ENCODE measurements around the gene TRIM46.
"Not testable (repeated sequence)": the region's sequence is repeated elsewhere in the genome, so short reads cannot be mapped to it uniquely, and the experiment has no call there.

The TRIM46 gene

DNA sequence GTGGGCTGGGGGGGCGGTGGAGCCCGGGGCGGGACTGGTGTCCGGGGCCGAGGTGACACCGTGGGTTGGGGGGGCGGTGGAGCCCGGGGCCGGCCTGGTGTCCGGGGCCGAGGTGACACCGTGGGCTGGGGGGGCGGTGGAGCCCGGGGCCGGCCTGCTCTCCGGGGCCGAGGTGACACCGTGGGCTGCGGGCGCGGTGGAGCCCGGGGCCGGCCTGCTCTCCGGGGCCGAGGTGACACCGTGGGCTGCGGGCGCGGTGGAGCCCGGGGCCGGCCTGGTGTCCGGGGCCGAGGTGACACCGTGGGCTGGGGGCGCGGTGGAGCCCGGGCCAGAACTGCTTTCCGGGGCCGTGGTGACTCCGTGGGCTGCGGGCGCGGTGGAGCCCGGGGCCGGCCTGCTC is 16.3 kb downstream of the TRIM46 start:
- DNase-seq = not testable (repeated sequence)

DNA sequence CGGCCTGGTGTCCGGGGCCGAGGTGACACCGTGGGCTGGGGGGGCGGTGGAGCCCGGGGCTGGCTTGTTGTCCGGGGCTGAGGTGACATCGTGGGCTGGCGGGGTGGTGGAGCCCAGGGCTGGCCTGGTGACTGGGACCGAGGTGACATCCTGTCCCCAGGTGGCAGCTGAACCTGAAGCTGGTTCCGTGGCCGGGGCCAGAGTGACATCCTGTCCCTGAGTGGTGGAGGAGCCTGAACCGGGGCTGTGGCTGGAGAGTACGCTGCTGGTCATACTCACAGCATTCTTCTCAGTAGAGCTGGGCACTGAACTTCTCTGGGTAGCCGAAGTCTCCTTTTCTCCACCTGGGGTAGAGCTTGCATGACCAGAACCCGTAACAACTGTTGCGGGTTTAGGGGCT is 18.3 kb downstream of the TRIM46 start:
- no peak for DNase-seq

DNA sequence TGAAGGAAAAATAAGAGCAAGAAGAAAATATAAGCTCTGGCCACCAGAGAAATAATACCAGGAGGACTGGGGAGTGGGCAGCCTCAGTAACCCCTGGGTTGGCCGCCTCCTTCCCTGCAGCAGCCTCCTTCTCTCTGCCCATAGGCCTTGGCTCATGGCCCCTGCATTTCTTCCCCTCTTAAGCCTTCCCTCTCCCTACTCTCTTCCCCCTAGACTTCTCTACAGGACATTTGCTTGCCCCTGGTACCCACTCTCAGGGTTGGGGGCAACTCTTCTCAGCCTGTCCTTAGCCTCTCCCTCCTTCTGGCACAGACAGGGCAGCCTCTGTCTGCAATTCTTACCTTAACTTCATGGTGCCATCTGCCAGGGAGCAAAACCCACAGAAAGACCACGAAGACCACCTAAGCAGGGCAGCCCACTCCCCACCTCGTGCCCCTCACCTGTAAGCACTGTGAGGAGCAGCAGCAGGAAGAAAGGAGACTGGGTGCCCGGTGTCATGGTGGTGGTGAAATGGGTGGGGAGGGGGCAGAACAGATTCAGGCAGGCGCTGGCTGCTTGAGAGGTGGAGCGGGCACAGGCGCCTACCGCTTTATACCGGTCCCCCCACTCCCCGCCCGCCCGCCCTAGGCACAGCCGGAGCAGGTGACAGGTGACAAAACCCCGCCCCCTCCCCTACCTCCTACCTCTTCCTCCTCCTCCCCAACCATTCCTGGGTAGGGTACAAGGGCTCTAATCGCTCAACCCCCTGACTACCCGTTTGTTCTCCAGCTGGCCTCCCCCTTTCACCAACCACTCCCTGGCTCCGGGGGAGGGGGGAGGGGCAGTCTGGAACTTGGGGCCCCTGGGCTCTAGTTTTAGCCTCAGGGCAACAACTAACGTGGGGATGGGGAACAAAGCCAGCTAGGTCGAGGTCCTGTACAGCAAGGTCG is 19.0 kb downstream of the TRIM46 start:
- DNase-seq = no peak

DNA sequence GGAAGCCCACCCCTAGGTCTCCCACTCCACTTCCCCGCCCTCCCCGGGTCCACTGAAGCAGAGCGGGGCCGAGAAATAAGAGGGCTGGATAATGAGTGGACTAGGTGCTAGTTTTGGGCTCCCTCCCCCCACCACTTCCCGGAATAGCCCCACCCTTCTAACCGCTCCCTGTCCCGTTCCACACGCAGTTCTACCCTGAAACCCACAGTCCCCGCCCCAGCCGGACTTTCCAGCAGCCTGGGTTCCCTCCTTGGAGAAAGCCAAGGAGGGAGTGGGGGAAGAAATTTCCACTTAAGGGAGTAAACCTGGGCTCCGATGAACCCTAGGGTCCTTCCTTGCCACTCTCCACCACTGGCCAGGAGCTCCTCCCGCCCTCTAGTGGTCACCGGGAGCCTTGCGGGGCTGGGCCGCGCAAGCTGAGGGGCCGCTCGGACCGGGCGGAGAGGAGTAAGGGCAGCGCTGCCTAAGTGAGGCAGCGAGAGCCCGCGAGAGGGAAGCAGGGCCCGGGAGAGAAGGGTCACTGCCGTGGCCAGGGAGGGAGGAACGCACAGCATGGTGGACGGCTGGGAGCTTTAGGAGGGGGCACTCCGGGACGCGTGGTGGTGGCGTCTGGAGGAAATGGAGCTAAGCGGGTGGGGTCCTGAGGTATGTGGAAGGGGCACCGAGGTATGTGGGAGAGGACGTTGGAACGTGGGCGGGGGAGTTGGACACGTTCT is 19.8 kb downstream of the TRIM46 start:
- peak; percentile 95 for DNase-seq

DNA sequence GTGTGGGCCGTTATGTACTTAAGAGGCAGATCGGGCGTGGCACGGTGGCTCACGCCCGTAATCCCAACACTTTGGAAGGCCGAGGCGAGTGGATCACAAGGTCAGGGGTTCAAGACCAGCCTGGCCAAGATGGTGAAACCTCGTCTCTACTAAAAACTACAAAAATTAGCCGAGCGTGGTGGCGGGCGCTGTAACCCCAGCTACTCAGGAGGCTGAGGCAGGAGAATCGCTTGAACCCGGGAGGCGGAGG is 20.3 kb downstream of the TRIM46 start:
- DNase-seq = not testable (repeated sequence)

DNA sequence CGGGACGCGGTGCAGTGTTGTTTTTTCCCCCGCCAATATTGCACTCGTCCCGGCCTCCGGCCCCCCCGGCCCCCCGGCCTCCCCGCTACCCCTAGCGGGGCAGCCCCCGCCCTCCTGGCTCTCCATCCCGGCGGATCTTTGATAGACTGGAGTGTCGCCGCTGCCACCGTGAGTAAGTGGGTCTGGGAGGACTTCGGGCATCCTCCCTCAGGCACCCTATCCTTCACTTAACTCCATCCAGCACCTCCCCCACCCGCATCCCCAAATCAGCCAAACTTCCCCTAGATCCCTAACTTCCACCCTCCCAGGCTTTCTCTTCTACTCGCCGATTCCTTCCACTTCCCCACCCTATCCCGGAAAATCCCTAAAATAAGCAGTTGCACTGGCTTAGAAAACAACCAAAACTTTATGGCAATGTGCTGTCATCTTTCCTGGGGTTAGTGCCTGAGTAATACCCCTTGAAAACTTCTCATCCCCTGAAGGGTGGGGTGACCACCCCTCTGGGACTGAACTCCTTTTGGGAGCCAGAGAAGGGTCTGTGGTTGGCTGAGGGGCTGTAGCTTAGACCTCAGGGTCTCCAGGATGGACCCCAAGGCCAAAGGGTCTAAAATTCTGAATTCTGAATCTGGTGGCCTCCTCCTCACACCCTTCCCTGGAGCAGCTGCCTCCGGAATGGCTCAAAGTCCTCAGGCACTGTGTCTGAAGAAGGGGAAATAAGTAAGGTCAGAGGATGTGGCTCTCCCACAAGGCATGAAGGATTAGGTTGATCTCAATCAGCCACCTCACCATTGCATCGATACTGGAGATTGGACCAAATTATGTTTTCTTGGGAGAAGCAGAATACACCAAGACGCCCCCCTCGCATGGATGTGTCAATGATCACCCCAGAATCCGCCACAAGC is 21.8 kb downstream of the TRIM46 start:
- DNase-seq = no peak

DNA sequence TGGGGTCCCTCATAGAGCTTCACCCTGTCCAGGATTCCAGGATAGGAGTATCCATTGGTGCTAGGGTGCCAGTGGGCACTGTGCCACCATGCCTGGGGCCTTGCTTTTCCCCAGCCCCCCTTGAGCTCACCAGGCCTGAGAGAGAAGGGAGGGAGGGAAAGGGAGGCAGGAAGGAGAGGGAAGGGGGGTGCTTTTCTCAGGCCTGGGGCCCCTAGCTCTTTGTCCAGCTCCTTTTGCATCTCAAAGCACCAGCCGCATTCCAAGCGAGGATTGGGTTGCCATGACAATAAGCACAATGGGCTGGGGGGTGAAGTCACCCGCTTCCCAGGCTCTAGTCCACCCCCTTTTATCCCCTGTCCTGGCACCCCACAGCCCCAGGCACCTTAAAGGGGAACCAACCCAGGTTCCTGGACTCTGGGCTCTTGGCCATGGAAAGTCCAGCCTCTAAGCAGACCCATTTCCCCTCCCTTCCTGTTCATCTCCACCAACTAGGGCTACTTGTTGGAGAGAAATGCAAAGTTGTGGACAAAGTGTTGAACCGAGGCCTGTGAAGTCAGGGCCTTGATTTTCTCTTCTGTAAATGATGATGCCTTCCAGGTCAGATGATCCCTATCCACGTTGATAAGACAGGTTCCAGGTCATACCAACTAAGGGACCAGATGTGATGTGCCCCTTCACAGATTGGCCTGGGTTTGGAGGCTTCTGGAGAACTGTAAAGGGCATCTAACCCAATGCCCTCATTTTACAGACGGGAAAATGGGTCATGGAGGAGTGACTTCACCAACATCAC is 22.6 kb downstream of the TRIM46 start:
- no peak for DNase-seq

DNA sequence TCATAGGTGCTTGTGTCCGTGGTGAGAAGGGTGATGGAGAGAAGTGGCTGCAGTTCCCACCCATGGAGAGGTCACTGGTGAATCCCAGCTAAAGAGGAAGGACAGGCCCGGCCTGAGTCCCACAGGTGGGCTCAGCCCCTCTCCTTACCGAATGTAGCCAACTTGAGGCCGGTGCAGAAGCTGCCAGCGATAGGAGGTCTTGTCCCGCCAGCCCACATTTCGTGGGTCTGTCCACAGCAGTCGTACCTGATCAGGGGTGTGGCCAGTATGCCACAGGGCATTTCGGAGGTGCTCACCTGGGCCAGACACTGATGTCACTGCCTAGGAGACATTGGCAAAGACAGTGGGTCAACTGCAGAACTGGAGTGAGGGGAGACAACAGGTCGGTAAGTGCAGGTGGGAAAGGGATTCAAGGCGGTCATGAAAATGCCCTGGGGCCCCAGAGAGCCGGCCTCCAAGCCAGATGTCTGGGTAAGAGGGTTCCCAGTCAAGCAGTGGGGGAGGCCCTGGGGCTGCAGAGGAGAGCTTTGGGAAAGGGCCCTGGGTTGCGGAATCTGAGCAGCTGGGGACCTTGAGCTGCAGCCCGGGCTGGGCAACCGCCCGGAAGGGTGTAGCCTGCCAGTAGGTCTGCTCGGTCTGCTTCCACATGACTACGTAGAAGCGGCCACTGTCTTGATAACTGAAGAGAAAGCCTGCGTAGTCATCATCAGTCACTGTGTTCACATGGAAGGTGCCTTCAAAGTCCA is 23.4 kb downstream of the TRIM46 start:
- DNase-seq = no peak

DNA sequence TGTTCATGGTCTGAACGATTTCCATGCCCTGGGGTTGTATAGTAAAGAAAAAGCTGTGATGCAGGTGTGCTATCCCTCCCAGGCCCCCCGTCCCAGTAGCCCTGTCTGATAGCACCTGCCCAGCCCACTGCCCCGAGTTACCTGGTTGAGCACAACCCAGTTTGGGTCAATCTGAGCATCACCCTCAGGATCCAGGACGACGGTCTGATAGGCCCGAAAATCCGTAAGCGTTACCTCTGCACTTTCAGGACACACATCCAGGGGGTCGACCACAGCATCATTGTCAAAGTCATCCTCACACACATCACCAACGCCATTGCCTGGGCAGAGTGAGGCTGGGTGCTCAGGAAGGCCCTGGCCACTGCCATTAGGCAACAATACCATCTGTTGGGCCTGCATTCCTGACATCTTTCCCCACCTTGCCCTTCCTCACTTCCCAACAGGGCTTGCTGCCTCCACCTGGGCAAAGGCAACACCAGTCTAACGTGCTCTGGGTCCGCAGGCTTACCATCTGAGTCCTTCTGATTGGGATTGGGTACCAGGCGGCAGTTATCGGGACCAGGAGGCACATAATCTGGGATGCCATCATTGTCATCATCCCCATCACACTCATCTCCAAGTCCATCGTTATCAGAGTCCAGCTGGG is 24.4 kb downstream of the TRIM46 start:
- DNase-seq = no peak

DNA sequence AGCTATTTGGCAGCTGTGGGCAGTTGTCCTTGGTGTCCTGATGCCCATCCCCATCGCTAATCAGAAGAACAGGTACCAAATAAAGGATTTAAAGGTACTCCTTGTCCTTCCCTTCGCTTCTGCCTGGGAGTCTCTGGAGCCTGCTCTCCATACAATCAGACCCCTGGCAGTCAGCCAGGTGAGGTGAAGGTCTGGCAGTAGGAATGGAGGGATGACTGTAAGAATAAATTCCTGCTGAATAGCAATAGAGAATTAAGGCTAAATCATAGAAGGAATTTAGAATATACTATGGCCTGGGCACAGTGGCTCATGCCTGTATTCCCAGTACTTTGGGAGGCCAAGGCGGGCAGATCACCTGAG is 24.9 kb downstream of the TRIM46 start:
- no peak for DNase-seq

DNA sequence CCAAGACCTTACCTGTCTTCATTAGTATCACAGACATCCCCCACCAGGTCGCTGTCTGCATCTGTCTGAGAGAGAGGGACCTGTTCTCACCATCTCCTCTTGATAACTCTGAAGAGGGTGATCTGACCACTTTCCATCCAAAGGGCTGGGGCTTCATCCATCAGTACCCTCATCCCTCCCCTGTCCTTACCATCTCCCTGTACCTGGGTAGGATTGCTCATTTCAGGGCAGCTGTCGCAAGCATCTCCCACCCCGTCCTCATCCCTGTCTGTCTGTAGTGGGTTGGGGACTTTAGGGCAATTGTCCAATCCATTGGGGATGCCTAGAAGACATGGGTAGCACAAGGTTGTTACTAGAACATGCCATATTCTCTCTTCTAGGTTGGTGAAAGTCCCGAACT is 26.1 kb downstream of the TRIM46 start:
- DNase-seq = no peak

DNA sequence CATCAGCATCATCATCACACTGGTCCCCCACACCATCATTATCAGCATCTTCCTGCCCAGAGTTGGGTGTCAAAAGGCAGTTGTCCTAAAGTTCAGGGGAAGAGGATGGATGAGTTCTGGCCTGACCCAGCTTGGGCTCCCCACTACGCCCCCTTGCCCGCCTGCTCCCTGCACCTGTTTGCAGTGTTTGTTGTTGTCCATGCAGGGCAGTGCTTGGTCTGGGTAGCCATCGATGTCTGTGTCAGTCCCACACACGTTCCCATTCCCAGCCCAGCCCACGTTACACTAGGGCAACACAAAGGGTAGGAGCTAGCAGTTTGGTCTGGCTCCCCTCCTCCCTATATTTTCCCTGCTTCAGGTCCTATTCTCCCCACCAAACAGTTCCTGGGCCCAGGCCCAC is 27.3 kb downstream of the TRIM46 start:
- no peak for DNase-seq

DNA sequence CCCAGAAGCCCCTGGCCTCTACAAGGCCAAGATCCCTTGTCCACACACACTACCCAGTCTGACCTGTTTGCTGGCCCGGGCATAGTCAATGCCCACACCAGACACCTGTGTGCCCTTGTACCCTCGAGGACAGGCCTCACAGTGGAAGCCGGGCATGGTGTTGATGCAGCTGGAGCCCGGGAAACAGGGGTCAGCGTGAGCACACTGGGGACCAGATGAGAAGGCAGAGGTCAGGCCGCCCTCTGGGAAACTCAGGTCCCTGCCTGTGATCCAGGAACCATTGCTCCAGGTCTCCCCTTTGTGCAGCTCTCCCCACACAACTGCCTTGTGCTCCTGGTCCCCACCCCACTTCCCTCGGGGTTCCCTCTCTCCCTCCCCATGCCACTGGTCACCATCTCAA is 28.5 kb downstream of the TRIM46 start:
- no peak for DNase-seq

DNA sequence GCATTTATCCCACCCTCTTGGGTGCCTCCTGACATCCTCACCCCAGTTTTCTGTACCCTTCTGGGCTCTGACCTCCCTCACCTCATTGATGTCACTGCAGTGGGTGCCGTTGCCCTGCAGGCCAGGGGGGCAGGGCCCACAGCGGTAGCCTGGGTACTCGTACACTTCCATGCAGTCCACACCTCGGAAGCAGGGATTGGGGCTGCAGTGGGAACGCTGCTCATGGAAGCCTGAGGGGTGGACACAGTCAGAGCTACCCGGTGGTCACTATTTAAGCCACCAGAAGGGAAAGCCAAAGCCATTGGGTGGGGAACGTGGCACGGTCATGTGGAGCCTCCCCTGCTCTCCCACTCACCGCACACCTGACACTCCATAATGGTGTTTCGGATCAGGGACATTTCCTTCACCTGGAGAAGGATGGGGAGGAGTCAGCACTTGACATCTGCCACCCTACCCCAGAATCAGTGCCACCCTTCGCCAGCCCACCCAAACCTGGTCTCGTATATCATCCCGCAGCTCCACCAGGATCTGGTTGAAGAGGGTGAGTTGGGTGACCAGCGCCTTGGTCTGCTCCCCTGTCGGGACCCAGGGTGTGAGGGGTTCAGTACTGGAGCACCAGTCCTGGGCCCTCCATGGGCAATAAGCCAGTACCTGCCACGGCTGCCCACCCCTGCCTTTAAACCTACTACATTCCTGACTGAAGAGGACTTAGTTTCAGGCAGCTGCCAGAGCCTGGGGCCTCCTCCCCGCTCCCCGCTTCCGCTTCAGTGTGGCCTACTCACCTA is 29.3 kb downstream of the TRIM46 start:
- DNase-seq = no peak

DNA sequence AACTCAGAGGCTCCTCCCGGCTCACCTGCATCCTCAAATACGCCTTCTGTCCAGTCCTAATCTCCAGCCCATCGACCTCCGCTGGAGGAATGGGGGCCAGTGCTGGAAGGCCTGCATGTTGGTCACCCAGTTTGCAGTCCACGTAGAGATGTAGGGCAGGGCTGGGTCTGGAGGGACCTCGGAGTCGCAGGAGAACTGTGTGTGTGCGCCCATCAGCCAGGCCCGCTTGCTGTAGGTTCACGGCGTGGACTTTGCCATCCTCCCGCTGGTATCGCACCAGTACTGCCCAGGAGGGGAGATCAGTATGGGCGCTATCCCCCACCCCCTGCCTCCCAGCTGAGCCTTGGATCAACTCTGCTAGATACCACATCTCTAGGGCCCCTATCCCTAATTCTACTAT is 31.4 kb downstream of the TRIM46 start:
- DNase-seq = no peak

DNA sequence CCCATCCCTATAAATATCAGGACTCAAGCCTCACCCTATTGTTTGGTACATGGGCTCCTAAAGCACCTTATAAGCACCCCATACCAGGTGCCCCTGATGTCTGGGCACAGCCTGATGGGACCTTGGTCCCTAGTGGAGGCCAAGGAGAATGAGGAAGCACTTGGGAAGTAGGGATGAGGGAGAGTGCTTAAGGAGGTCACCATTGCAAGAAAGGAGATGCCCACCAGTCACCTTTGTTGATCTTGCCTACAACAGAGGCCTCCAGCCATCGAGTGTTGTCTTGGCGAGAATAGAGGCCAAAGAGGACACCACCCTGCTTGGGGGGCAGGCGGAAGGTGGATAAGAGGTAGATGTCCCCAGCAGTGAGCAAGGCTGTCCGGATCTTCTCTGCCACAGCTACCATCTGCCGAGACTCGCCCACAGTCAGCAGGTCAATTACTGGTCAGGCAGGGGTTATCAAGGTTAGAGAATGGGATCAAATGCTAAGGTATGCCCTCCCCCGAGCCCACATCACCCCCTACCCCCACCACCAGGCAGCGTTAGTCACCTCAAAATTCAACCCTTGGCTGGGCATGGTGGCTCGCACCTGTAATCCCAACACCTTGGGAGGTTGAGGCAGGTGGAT is 32.4 kb downstream of the TRIM46 start:
- no peak for DNase-seq

DNA sequence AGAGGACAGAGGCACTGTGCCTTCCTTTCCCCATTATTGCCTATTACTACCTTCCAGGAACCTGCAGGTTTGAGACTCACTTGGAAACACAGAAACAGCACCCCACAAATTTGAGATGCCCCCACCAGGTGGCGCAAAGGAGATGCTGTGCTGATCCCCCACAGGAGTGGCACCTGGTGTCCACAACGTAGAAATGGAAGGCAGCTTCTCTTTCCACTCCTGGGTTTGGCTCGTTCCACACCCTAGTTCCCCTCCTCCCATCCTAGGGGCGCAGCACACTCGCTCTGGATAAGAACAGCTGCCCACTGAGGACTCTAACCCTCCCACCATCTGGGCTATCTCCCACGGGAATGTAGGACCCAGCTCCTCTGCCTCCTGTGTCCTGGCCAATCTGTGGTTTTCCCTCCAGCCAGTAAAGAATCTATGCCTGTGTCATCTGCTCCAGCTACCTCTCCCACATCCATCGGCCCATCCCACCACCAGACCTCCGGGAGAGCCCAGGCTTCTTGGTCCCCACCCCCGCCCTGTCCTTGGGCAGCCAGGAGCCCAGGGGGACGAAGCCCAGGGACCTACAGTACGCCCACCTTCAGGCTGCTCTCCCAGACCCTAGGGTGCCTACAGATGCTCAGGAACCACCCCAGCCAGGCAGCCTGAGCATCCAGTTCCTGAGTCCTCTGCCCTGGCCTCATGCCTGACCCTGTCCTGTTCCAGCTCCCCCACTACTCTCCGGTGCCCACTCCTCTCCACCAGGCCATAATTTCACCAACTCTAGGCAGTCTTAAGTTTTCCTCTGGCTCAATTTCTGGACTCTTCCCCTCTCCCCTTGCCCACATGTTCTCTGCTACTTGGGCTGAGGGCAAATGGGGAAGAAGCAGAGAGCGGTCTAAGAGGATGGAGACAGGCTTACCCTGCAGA is 33.5 kb downstream of the TRIM46 start:
- peak; percentile 81 for DNase-seq

DNA sequence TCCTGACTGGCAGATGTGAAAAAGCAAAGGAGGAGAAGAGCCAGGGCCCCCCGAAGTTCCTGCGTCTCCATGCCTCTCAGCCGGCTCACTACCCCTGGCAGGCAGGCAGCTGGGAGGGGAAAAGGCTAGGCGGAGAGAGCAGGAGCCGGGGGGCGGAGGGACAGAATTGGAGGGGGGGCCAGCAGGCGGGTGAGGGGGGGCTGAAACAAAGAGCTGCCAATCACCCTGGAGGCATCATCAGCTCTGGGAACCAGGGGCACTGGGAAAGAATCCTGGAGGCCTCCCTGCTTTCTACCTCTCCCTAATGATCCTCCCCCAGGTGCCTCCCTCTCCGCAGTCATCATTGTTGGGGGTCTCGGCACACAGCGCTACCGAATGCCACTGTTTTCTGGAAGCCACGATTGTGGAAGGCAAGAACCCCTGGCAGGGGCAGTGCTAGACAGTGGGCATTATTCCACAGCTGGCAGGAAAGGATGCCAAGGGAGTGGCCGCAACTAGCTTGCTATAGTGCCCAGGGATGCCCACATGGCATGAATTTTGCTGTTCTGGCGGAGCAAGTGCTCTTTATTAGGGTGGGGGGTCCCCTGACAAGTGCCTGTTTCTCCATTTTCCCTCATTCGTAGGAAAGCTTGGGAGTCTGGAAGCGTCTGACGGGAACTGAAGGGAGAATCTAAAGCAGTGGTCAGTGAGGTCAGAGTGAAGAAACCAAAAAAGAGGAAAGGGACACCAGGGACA is 34.3 kb downstream of the TRIM46 start, which contains the start of gene THBS3:
TSS of gene THBS3 (minus strand) at position 92 of the 735 bp plus-strand sequence. CDS start at position 71, 21 bp downstream.
- DNase-seq = no peak

Data from suppressor macrophage treated with lipopolysaccharide for 4 hours (primary cell).